ENCODE measurements around the gene PLCB3.

PLCB3 gene

DNA sequence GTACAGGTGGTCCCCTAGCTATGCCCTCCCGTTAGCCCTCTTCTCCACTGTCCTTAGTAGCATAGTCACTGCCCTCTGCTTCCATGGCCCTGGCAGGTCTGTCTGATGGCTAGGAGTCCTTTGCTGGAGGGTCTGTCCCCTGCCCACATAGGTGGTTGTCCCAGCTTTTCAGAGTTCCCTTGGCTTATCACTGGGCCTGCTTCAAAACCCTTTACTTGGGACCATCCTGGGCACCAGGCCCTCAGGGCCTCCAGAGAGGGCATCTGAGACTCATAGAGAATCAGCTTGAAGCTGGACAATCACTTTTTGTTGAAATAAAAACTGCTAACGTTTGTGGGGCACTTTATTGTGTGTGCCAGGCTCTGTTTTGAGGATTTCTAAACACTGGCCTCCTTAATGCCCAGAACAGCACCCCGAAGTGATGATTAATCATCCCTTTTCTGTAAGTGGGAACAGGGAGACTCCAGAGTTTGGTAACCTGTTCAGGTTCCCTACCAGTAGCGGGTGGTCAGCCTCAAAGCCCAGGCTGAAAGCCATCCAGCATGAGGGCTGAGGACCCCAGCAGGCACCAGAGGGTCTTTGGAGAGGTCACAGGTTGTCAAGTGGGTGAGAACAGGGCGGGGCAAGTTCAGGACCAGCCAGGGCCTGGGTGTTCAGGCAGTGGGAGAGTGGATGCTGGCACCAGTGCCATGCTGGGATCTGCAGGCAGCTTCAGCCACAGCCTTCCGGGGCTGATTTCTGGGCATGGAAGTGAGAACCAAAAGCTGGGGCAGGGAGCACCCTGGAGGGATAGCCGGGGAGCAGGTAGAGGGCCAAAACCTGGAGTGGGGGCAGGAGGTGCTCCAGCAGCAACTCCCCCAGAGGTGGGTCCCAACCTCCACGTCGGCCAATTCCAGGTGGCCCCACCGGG lies 39.3 kb downstream of the PLCB3 start:
- no peak for DNase-seq

DNA sequence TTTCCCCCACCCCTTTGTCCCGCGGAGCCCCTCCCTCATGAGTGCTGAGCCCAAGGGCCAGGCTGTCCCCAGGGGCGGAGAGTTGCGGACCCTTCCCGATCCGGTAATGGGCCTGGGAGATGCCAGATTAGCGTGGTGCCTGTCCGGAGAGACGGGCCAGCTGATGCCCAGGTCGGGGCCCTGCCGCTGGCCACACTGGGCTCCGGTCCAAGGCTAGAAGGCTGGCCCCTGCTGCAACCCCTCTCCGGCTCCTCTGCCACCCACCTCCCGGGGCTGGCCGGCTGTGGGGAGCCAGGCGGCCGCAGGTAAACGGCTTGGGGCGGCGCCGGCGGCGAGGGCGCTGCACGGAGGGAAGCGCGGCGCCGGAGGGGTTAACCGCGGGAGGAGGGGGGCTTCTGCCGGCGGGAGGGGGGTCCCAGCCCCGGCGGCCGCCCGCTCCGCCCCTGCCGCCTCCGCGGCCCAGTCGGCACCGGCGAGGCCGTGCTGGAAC lies 40.0 kb downstream of the PLCB3 start, which contains the start of gene KCNK4:
Gene KCNK4 (plus strand): TSS at position 41 of the 490 bp plus-strand sequence. CDS start 1,717 bp downstream, outside the sequence.
- no peak for DNase-seq

DNA sequence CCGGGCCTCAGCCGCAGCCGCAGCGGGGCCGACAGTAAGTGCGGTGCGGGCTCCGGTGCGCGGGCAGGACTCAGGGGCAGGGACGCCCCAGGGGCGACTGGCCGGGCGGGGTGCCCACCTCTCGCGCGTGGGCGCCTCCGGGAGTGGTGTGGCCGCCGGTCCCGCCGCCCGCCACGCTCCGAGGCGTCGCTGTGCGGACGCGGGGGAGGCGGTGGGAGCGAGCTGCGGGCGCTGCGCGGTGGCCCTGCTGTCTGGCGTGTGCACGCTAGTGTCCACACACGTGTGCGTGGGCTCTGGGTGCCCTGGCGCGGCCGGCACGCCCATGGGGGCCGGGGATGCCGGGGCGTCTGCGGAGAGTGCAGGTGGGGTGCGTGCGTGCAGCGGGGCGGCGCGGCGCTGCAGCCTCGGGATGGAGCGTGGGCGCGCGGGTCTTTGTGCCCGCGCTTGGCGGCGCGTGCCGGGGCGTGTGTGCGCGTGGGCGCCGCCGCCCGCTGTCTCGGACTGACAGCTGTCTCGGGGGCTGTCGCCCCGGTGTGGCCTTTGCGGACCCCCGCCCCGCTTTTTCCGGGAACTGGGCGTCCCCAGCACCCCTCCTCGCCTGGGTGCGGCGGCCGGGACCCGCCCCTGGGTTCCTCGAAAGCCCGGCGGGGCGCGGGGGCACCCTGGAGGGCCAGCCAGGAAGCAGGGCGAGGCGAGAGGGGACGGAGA lies 40.6 kb downstream of the PLCB3 start:
- no peak for DNase-seq

DNA sequence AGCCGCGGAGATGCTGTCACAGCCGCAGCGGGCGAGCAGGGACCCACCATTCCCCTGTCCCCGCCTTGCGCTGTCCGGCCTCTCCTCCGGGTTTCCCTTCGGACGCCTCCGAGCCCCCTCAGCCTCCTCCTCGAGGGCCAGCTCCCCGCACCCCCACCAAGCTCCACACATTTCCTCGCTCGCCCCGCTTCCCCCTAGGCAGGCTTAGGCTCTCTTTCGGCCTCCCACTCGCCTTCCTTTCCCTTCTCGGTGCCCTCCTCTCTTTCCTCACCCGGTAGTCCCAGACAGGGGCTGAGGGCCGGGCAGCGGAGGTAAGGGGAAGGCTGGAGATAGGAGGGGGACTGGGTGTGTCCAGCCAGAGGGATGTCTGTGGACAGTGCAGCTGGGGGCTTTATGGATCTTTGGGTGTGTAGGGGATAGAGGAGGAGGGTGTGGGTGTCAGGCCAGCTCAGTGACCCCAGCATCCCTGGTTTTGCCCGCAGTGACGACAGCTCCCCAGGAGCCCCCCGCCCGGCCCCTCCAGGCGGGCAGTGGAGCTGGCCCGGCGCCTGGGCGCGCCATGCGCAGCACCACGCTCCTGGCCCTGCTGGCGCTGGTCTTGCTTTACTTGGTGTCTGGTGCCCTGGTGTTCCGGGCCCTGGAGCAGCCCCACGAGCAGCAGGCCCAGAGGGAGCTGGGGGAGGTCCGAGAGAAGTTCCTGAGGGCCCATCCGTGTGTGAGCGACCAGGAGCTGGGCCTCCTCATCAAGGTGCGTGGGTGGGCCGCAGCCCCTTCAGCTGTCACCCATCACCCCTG lies 41.3 kb downstream of the PLCB3 start:
- DNase-seq, result no peak

DNA sequence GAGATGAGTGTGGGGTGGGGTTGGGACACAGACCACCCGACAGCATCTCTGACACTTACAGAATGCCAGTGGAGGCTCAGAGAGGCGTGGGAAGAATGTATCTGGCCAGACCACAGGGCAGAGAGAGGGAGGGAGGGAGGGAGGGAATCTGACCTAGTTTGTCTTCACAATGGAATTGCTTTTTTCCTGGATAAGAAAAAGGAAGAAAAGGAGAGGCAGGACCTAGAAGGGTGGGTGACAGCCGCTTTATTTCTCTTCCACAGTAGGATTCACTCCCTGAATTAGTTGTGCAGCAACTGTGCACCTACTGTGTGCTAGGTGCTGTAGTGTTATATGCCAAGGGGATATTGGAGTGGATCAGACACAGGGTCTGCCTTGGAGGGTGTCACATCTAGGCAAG lies 43.4 kb downstream of the PLCB3 start:
- DNase-seq, result no peak

DNA sequence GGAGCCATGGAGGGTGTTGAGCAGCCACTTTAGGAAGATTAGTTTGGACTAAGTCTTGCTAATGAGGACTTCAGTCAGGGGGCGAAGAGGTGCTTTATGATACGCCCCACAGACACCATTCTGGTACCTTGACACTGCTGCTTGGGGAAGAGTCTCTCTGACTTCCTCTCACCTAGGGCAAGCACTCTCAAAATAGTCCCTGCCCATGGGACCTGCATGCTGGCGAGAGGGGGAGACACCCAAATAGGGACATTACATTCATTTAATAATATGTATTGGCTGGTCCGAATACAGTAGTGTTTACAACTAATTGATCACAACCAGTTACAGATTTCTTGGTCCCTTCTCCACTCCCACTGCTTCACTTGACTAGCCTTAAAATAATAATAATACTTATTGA lies 44.4 kb downstream of the PLCB3 start:
- no peak for DNase-seq

DNA sequence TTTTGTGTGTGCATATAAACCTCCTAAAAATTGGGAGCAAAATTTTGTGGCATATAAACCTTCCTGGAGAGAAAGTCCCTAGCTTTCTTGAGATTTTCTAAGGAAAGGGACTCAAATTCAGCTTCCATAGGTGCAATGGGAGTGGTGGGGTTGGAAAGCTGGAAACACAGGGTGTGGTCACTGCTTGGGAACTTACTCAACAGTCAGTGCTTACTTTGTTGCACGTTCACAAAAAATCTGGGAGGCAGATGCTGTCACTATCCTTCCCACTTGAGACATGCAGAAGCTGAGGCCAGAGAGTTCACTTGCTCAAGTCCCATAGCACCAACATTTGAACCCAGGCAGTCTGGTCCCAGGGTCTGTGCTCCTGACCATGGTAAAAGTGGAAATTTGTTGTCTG lies 44.9 kb downstream of the PLCB3 start:
- no peak for DNase-seq

DNA sequence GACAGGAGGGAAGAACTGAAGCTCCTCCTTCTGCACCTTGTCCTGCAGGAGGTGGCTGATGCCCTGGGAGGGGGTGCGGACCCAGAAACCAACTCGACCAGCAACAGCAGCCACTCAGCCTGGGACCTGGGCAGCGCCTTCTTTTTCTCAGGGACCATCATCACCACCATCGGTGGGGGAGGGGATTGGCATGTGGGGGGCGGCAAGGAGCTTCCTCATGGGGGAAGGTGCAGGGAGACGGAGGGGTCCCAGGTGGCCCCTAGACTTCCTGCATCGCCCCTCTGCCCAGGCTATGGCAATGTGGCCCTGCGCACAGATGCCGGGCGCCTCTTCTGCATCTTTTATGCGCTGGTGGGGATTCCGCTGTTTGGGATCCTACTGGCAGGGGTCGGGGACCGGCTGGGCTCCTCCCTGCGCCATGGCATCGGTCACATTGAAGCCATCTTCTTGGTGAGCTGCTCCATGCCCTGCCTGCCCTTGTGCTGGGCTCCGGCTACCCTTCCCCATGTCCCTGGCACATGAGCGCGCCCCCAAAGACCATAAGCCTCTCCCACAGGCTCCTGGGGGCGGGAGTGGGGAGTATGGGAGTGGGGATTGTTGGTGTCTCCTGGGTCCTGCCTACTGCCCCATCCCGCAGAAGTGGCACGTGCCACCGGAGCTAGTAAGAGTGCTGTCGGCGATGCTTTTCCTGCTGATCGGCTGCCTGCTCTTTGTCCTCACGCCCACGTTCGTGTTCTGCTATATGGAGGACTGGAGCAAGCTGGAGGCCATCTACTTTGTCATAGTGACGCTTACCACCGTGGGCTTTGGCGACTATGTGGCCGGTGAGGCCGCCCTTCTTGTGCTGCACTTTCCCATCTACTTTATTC lies 45.7 kb downstream of the PLCB3 start:
- no peak for DNase-seq

DNA sequence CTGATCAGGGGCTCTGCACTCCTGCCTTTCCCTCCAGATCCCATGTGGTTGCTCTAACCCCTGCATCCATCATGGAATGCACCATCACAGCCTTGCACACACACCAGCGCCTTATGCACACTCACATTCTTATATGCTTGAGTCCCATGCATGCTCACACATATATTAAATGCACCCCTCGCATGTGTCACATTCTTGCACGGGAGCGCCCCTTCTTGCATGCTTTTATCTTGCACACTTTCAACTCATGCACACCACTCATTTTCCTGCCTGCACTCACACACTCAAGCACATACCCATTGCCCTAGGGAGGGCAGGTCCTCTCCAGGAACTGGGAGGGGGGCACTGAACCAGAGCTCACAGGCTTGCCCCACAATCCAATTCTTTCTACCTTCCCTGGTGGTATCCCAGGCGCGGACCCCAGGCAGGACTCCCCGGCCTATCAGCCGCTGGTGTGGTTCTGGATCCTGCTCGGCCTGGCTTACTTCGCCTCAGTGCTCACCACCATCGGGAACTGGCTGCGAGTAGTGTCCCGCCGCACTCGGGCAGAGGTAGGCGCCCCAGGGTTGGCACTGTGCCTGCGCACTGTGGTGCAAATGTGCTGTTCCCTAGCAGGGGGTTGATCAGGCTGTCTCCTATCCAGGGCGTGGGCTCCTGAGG lies 46.5 kb downstream of the PLCB3 start:
- no peak for DNase-seq

DNA sequence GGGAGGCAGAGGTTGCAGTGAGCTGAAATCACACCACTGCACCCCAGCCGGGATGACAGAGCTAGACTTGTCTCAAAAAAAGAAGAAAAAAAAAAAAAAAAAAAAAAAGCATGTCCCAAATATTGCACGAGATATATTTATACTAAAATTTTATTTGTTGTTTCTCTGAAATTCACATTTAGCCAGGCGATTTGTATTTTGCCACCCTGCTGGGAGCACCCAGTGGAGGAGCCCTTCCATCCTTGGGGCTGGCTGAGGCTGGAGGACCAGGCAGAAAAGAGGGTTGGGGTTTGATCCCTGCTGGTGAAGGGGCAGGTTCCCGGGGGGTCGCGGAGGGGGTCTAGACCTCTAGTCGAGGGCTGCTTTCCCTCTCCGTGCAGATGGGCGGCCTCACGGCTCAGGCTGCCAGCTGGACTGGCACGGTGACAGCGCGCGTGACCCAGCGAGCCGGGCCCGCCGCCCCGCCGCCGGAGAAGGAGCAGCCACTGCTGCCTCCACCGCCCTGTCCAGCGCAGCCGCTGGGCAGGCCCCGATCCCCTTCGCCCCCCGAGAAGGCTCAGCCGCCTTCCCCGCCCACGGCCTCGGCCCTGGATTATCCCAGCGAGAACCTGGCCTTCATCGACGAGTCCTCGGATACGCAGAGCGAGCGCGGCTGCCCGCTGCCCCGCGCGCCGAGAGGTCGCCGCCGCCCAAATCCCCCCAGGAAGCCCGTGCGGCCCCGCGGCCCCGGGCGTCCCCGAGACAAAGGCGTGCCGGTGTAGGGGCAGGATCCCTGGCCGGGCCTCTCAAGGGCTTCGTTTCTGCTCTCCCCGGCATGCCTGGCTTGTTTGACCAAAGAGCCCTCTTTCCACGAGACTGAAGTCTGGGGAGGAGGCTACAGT lies 47.9 kb downstream of the PLCB3 start:
- DNase-seq, result no peak

DNA sequence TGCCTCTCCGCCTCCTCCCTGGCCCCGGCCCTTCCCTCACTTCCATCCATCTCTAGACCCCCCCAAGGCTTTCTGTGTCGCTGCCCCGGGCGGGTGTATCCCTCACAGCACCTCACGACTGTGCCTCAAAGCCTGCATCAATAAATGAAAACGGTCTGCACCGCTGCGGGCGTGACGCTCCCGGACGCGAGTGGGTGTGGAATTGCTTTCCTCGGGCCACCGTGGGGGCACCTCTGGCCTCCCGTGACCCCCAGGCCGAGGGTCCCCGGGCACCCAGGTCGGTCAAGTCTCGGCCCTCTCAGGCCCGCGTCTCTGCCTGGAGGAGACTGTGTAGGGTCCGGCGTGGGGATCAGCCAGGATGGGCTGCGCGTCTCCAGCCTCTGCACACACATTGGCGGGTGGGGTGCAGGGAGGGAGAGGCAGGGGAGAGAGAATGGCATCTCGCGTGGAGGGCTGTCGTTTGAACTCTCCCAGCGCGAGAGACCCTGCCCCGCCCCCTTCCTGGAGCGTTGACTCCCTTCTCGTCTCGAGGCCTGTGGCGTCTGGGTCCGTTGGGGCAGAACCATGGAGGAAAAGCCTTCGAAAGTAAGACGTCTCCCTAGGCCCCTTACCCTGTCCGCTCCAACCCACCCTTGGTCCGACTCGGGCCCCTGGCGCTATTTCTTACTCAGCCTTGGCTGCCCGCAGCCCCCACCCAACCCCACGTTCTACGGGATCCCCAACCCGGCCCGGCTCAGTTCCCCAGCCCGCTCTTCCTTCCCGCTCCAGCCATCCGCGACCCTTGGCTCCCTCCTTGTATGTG lies 48.7 kb downstream of the PLCB3 start, which contains the start of gene CATSPERZ:
Gene CATSPERZ (plus strand): TSS at position 512 of the 802 bp plus-strand sequence. CDS start 53 bp downstream, at position 565.
- no peak for DNase-seq

DNA sequence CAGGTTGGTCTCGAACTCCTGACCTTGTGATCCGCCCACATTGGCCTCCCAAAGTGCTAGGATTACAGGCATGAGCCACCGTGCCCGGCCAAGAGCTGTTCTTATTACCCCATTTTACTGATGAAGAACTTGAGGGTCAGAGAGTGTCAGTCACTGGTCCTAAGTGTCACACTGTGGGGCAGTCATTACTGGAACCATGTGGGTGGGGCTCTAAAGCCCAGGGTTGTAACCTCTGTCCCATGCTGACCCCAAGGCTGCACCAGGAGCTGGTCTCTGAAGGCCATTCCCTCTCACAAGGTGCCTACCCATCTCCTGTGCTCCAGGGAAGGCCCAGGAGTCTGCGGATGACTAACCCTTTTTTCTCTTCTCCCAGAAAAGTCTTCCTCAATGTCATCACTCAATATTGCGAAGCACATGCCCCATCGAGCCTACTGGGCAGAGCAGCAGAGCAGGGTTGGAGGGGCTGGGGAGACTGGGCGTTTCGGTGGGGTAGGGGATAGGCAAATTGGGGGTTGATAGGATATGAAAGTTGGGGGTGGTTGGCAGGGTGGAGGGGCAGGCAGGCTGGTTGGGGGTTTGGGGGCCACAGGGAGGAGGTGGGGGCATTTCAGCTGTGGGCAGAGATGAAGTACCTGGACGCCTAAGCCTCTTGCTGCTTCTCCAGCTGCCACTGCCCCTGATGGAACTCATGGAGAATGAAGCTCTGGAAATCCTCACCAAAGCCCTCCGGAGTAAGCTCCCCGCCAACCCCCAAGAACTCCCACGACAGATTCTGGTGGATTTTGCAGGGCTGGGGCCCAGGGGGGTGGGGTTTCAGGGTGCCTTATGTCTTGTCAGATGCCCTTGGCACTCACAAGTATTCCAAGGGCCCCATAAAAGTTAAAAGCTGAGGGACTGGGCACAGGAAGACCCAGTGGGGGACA lies 52.0 kb downstream of the PLCB3 start:
- no peak for DNase-seq

DNA sequence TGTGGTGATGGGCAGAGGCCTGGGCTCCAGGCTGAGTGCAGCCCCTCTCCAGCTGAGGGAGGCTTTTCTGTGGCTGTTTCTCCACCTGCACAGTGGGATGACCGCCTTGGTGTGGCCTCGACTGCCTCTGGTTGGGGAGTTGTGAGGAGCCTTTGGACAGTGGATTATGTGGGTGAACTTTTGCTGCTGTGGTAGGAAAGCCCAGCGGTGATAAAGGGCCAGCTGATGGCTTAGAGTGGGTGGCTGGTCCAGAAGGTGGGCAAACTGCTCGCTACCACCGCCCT lies 52.6 kb downstream of the PLCB3 start:
- no peak for DNase-seq

DNA sequence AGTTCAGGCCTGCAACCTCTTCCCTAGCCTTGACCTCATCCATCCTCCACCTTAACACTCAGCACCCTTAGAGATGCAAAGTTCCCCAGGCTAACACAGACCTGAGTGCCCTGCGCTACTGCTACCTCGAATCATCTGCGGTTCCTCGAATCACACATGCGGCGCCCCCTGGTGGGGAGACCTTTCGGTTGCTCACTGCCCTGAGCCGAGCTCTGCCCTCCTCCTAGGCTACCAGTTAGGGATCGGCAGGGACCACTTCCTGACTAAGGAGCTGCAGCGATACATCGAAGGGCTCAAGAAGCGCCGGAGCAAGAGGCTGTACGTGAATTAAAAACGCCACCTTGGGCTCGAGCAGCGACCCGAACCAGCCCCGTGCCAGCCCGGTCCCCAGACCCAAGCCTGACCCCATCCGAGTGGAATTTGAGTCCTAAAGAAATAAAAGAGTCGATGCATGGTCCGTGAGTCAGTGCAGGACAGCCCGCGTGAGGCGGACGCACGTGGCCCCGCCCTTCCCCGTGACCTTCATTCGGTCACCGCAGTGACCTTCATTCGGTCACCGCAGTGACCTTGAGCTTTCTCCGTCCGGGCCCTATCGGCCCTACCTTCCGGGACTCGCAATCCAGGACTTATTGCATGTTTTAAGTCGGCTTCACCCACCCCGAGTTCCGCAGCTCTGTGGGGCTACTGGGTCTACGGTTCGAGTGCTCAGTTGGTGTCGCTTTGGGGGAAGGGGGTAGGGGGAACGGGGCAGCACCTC lies 53.2 kb downstream of the PLCB3 start:
- peak; percentile 96 for DNase-seq

DNA sequence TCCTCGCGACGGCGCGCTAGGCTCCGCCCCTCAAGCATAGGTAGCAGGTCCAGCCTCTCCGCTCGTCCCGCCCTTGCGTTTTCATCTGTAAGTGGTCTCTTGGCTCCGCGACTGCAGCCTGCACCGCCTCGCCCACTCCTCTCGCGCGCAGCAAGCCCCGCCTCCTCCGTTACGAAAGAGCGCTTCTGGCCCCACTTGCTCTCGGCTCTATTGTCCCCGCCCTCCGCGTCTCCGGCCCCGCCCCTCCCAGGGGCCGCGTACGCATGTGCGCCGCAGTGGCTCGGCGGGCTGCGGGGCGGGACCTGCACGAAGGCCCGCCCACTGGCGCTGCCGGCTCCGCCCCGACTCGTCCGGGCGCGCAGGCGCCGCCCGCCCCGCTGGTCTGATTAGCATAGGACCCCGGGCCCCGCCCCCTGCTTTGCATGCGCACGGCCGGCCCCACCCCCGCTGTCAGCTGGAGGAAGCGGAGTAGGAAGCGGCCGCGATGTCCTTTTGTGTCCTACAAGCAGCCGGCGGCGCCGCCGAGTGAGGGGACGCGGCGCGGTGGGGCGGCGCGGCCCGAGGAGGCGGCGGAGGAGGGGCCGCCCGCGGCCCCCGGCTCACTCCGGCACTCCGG lies 53.9 kb downstream of the PLCB3 start, which contains the start of gene ESRRA:
Gene ESRRA (plus strand): TSS at position 450 of the 616 bp plus-strand sequence. CDS start 1,656 bp downstream, outside the sequence.
- peak; percentile 100 for DNase-seq

DNA sequence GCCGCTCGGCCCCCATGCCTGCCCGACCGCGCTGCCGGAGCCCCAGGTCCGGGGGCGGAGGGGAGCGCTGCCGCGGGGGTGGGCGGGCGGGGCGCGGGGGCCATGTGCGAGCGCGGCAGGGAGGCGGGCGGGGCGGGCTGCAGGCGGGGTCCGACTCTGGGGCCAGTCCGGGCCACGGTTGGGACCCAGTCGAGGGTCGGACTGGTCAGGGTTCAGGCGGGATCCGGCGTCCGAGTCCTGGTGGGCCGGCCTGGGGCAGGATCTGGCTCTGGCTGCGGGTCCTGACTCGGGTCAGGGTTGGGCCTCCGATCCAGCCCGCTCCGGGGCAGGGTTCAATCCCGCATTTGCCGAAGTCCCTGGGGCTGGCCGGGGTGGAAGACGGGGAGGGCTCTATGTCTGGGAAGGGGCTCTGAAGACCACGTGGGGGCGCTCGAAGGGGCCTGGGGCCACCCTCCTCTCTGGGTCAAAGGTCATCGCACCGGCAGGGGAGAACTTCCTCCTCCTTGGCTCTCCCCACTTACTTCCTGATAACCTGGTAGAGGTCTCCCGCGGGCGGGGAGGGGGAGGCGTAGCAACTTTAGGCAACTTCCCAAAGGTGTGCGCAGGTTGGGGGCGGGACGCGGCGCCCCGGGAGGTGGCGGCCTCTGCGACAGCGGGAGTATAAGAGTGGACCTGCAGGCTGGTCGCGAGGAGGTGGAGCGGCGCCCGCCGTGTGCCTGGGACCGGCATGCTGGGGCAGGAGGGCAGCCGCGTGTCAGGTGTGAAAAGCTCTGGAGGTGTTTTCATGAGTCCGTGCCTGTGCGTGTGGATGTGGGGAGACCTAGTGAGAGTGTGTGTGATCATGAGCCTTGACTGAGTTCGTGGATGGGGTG lies 54.6 kb downstream of the PLCB3 start:
- peak; percentile 88 for DNase-seq

Data from activated CD4-positive, alpha-beta T cell treated with anti-CD3 and anti-CD28 coated beads, Interleukin-2, Interleukin-6, amounts not matched to agents 100 ng/mL and 50 ng/mL, durations not matched to agents 16 hours and 8 hours (primary cell).